ENCODE results near the gene MCRIP1.

DNA sequence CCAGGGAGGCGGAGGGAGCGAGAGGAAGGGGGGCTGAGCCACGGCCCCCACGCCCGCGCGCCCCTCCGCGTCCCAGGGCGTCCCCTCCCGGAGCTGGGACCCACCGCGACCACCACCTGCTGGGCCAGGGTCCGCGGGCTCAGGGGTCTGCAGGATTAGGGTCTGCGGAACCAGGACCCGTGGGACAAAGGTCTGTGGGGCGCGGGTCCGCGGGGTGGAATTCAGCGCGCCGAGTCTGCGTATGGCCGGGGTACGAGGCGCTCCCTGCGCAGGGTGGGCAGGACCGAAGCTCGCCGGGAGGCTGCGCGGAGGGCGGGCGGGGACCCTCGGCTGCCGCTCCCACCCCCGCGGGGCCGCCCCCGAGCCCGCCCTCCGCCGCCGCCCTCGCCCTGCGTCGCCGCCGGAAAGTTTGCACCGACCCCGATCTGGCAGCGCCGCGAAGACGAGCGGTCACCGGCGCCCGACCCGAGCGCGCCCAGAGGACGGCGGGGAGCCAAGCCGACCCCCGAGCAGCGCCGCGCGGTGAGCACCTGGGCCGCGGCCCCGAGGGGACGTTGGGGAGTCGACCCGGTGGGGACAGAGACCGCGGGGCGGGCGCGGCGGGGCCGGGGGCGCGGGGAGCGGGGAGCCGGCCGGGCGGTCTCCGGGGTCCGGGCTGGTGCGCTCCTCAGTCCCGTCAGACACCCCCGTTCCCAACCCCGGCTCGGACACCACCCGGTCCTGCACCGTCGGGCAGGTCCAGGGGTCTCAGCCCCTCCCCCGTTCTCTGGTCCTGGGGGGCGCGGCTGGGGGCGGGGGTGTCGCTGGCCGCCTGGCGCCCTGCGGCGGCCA, 29.1 kb downstream of the MCRIP1 start, which contains the start of gene GCGR:
- TF ChIP-seq POLR2A (IDR thresholded peaks at IDR 0.05): no peak
- TF ChIP-seq, protein P1, sequence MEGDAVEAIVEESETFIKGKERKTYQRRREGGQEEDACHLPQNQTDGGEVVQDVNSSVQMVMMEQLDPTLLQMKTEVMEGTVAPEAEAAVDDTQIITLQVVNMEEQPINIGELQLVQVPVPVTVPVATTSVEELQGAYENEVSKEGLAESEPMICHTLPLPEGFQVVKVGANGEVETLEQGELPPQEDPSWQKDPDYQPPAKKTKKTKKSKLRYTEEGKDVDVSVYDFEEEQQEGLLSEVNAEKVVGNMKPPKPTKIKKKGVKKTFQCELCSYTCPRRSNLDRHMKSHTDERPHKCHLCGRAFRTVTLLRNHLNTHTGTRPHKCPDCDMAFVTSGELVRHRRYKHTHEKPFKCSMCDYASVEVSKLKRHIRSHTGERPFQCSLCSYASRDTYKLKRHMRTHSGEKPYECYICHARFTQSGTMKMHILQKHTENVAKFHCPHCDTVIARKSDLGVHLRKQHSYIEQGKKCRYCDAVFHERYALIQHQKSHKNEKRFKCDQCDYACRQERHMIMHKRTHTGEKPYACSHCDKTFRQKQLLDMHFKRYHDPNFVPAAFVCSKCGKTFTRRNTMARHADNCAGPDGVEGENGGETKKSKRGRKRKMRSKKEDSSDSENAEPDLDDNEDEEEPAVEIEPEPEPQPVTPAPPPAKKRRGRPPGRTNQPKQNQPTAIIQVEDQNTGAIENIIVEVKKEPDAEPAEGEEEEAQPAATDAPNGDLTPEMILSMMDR (IDR thresholded peaks at IDR 0.05): no peak
- no peak for TF ChIP-seq POLR2AphosphoS5 (IDR thresholded peaks at IDR 0.05)
